GM12878 (cell line): ENCODE data around the gene DDX49. TPM values are rescaled to one million over a fixed set of nuclear protein-coding genes. Genes with fewer than 3 reads are reported as not detected.
A peak's percentile ranks its signal among the peaks of the same experiment; 100 is the strongest.

Experiments
- ATAC-seq: fragments of 200-7000 bp; cut with Tn5 transposase; 3 replicates; pipeline ENCODE4 v1.9.1; 2020; ENCODE audit warnings: mild to moderate bottlenecking, moderate library complexity
- BruUV-seq: library from RNA; stranded (reverse); fragments of 400-500 nt; replicated peaks from 2 replicates; lab custom pipeline; 2021; lab: Mats Ljungman, UMichigan
- CTCF ChIA-PET: fragments of 300-600 bp; sonication (Branson Sonifier 250); formaldehyde crosslinking; extraction: SDS; loops from one replicate; lab custom pipeline; 2021; ENCODE audit warnings: inconsistent platforms; lab: Yijun Ruan, JAX
- POLR2A ChIA-PET: fragments of 350-600 bp; formaldehyde crosslinking; extraction: SDS; loops from one replicate; lab custom pipeline; 2021; ENCODE audit warnings: inconsistent platforms; lab: Charles Lee
- RAD21 ChIA-PET: fragments of 300-600 bp; sonication (Branson Sonifier 250); formaldehyde crosslinking; loops from one replicate; lab custom pipeline; 2023; ENCODE audit warnings: antibody characterized with exemption; ENCODE audit not compliant: unreplicated experiment; lab: Charles Lee
- SMC1A ChIA-PET: fragments of 300-600 bp; sonication (Branson Sonifier 250); formaldehyde crosslinking; loops from one replicate; lab custom pipeline; 2023; ENCODE audit not compliant: unreplicated experiment, uncharacterized antibody; lab: Charles Lee
- DNase-seq: peaks from one replicate; pipeline ENCODE4 v3.0.0-alpha.2; 2011; ENCODE audit warnings: low read depth, low spot score
- FAIRE-seq: peaks from 3 replicates; lab custom pipeline; 2011; peaks lifted over from hg19 to GRCh38; lab: Jason Lieb, UNC
- H2AFZ ChIP-seq: 2 replicates; pipeline ENCODE4 v1.6.0; 2011; ENCODE audit warnings: low read depth, low read length, control low read depth; ENCODE audit not compliant: control insufficient read depth
- H3K27ac ChIP-seq: 2 replicates; pipeline ENCODE4 v1.5.1; 2011; ENCODE audit warnings: control low read depth; ENCODE audit not compliant: control insufficient read depth, insufficient read depth
- H3K27me3 ChIP-seq, 2 experiments: replicated peaks in 1 of 2; 2 replicates each; pipeline versions ENCODE4 v1.6.0 to v1.6.1; 2011; ENCODE audit warnings: low read length in 1 of 2; ENCODE audit not compliant: control insufficient read depth in 2 of 2, insufficient read depth in 2 of 2
- H3K36me3 ChIP-seq, 2 experiments: 2 replicates each; pipeline ENCODE4 v1.5.1; 2011; ENCODE audit warnings: low read length in 1 of 2; ENCODE audit not compliant: control insufficient read depth in 2 of 2, insufficient read depth in 2 of 2
- H3K4me1 ChIP-seq: 2 replicates; pipeline ENCODE4 v1.6.1; 2011; ENCODE audit warnings: mild to moderate bottlenecking, low read length, moderate library complexity, mixed read lengths; ENCODE audit not compliant: control insufficient read depth, insufficient read depth
- H3K4me2 ChIP-seq: 2 replicates; pipeline ENCODE4 v1.6.0; 2011; ENCODE audit warnings: control low read depth; ENCODE audit not compliant: control insufficient read depth, insufficient read depth
- H3K4me3 ChIP-seq: fragments of 200-600 bp; sonication (generic); 2 replicates; pipeline ENCODE4 v1.5.1; 2016
- H3K79me2 ChIP-seq: 2 replicates; pipeline ENCODE4 v1.6.0; 2011; ENCODE audit warnings: low read length; ENCODE audit not compliant: control insufficient read depth, insufficient read depth
- H3K9ac ChIP-seq: 2 replicates; pipeline ENCODE4 v1.8.0; 2011; ENCODE audit warnings: low read length, control low read depth, mixed read lengths; ENCODE audit not compliant: control insufficient read depth, insufficient read depth
- H3K9me3 ChIP-seq: replicated peaks from 3 replicates; pipeline ENCODE4 v1.5.1; 2011; ENCODE audit warnings: mild to moderate bottlenecking, low read length; ENCODE audit not compliant: control insufficient read depth, insufficient read depth
- H4K20me1 ChIP-seq: 2 replicates; pipeline ENCODE4 v1.6.0; 2011; ENCODE audit not compliant: control insufficient read depth, insufficient read depth
- E2F8 ChIP-seq: fragments of 450-650 bp; IDR thresholded peaks from 2 replicates; pipeline ENCODE4 v1.6.1; 2018; ENCODE audit warnings: mild to moderate bottlenecking, low read depth, moderate library complexity; ENCODE audit not compliant: partially characterized antibody
- HDGF ChIP-seq: fragments of 450-650 bp; IDR thresholded peaks from 2 replicates; pipeline ENCODE4 v1.6.1; 2016; ENCODE audit warnings: antibody characterized with exemption
- MXI1 ChIP-seq: fragments of 150-350 bp; IDR thresholded peaks from 2 replicates; pipeline ENCODE4 v1.6.1; 2011; ENCODE audit warnings: low read depth, mild to moderate bottlenecking, inconsistent platforms, low read length, improper control_type of control experiment
- MYB ChIP-seq: fragments of 150-350 bp; IDR thresholded peaks from 2 replicates; pipeline ENCODE4 v1.6.1; 2014; ENCODE audit warnings: mild to moderate bottlenecking, low read depth, low read length, borderline replicate concordance
- NFYB ChIP-seq: IDR thresholded peaks from 2 replicates; pipeline ENCODE4 v1.6.1; 2011; ENCODE audit warnings: low read depth, mild to moderate bottlenecking, low read length, improper control_type of control experiment, moderate library complexity; ENCODE audit not compliant: insufficient read depth
- POLR2AphosphoS2 ChIP-seq: IDR thresholded peaks from 2 replicates; pipeline ENCODE4 v1.6.1; 2011; ENCODE audit warnings: low read depth, mild to moderate bottlenecking, low read length, improper control_type of control experiment, moderate library complexity
- RAD51 ChIP-seq: fragments of 450-650 bp; IDR thresholded peaks from 2 replicates; pipeline ENCODE4 v1.6.1; 2016; ENCODE audit warnings: moderate library complexity, mild to moderate bottlenecking, inconsistent platforms
- STAT1 ChIP-seq: fragments of 450-650 bp; conservative IDR thresholded peaks from 2 replicates; pipeline ENCODE4 v1.6.1; 2014; ENCODE audit warnings: antibody characterized with exemption, mild to moderate bottlenecking
- STAT3 ChIP-seq: IDR thresholded peaks from 2 replicates; pipeline ENCODE4 v1.6.1; 2011; ENCODE audit warnings: low read depth, low read length, improper control_type of control experiment
- ZBED1 ChIP-seq: IDR thresholded peaks from 2 replicates; pipeline ENCODE4 v1.6.1; 2016; ENCODE audit warnings: borderline replicate concordance
- whole genome bisulfite sequencing: methylation state at CpG from one replicate; pipeline ENCODE4 v1.1.6; 2016; ENCODE audit warnings: low lambda C conversion rate; ENCODE audit not compliant: insufficient replicate concordance, insufficient coverage; ENCODE audit errors: missing lambda C conversion rate; 5-methylcytosine and 5-hydroxymethylcytosine counted together
- in situ Hi-C: fragments of 300-500 bp; cut with MboI; formaldehyde crosslinking; loops from 9 replicates; pipeline ENCODE4 v1.14.3; 2018; ENCODE audit warnings: mixed read lengths
- intact Hi-C: fragments of 100-400 bp; cut with micrococcal nuclease; formaldehyde crosslinking; loops from one replicate; pipeline ENCODE4 v1.14.2; 2022; ENCODE audit not compliant: unreplicated experiment
- polyA plus RNA-seq, 11 experiments: library from polyadenylated mRNA; depleted of rRNA in 4 of 11; unstranded in 6 of 11; stranded (reverse) in 5 of 11; fragments of >200 nt; fragmentation: Nextera tagmentation in 4 of 11; fragmentation: Illumina TruSeq in 1 of 11; extraction: Ambion mirVana in 4 of 11; extraction: Trizol in 1 of 11; gene quantifications; 1 replicate in 1 of 11; 2 replicates in 10 of 11; pipeline versions ENCODE4 v1.2.1 to v1.2.3, GENCODE V29; 2011 to 2016; ENCODE audit warnings: inconsistent platforms in 2 of 11, missing spikeins in 2 of 11, low read depth in 1 of 11
- total RNA-seq, 4 experiments: library from RNA; depleted of rRNA in 3 of 4; stranded (reverse); fragments of >200 nt in 3 of 4; fragmentation: Illumina TruSeq in 1 of 4; extraction: Trizol in 1 of 4; gene quantifications; 2 replicates each; pipeline versions ENCODE4 v1.2.1 to v1.2.3, GENCODE V29; 2013 to 2021

DDX49 gene
- total and polyA plus RNA-seq, 10 of the 15 experiments (the other 5 are each of a cell fraction or from before 2014, with no cell fraction given): 0.58 to 102 (median 48.1) TPM

GRCh38 chr19:18931316-18932162 is 12.0 kb downstream of the DDX49 start (continued):
- no peak for TF ChIP-seq STAT1

GRCh38 chr19:18932216-18932841 is 12.8 kb downstream of the DDX49 start:
- intact Hi-C loops: no loop called here
- Histone ChIP-seq H3K27me3 (no peaks in the 10 kb centered on the region), H4K20me1 (no peaks in the 10 kb centered on the region), H3K9ac (no peak overlapping the region), H3K36me3 (peaks cover 0 to 3% of the 10 kb centered on the region in 2 experiments; a peak in 1 of 4 replicates)
- RAD21 ChIA-PET: no interaction called here
- POLR2A ChIA-PET: interaction anchor here (0.6 kb wide), 1 partner anchor 12 kb away, joined by 5 read pairs; no protein-coding TSS in a partner anchor
- TF ChIP-seq MXI1 (no peak), RAD51 (no peak), STAT3 (no peak), POLR2AphosphoS2 (no peak), ZBED1 (no peak), E2F8 (no peak), HDGF (no peak), MYB (no peak), NFYB (no peak)
- TF ChIP-seq, all 136 proteins: peak for 0
- H3K4me2 ChIP-seq: peak overlapping the region; percentile 69; the same call in 1 of the 2 replicates
- ChIA-PET SMC1A (no interaction called here), CTCF (no interaction called here)
- peak overlapping the region; percentile 48; the same call in 1 of the 2 replicates for H2AFZ ChIP-seq
- no peaks in the 10 kb centered on the region for H3K79me2 ChIP-seq
- ATAC-seq (peak; percentile 90), DNase-seq (no peak), FAIRE-seq (no peak)
- peak overlapping the region; percentile 45; the same call in 1 of the 2 replicates for H3K4me3 ChIP-seq
- WGBS: 0% methylated on average over 12 of the region's 37 CpGs
- H3K4me1 ChIP-seq: no peaks in the 10 kb centered on the region
- no TSS peak for BruUV-seq
- no peaks in the 10 kb centered on the region for H3K9me3 ChIP-seq
- in situ Hi-C loops: no loop called here
- H3K27ac ChIP-seq: no peak overlapping the region
